ENCODE data around the gene MTMR2.

MTMR2 gene

DNA sequence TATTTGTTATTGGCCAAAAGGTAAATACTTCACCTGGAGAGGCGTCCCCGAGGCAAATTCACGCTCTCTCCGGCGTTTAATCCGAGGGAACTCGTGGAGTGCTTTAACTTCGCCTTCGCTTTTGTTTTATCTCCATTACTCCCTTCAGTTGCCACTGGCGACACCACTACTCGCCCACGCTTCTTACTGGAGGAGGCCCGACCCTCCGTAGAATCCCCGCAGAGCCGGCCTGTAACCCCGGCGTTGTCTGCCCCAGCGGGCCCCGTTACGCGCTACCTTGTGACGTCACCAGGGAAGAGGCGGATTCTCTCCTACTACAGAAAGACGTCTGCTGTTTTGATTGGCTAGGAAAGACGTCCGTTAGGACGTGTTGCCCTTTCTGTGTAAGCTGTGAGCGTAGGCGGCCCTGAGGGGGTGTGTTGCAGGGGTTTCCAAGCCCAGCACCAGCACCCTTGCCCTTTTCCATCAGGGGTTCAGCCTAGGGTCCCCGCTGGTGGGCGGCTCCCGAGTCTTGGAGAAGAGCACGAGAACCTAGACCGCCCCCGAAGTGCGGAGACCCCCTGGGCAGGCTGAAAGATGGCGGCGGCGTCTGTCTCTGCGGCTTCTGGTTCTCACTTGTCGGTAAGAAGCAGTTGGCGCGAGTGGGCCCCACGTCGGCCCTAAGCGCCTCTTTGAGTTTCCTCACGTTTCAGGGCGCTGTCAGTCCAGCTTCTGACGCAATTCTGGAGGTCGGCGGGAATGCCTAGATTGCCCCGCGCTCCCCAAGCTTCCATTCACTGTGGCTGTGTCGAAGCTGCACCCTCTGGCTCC lies 133.6 kb downstream of the MTMR2 start, which contains the start of gene CEP57:
TSS of gene CEP57 (plus strand) at position 376 of the 810 bp plus-strand sequence. CDS start at position 577, 201 bp downstream.
- H3K27me3 ChIP-seq (ENCODE audit: control insufficient read depth, insufficient read depth, low read length): no peaks in the 10 kb centered on the region
- peak within 1 kb of the TSS; percentile 99 for H3K9ac ChIP-seq (ENCODE audit: low read length)
- H3K4me3 ChIP-seq (ENCODE audit: low read length): peak within 1 kb of the TSS; percentile 97
- H3K9me3 ChIP-seq (ENCODE audit: control insufficient read depth, low read depth, low read length): no peaks in the 10 kb centered on the region
- H3K4me1 ChIP-seq (ENCODE audit: control insufficient read depth, low read depth, low read length): peaks cover 14% of the 10 kb centered on the region
- H3K27ac ChIP-seq (ENCODE audit: low read length): peak within 1 kb of the TSS; percentile 100
- peaks cover 21% of the 10 kb centered on the region for H3K36me3 ChIP-seq (ENCODE audit: control insufficient read depth, low read depth, low read length)

DNA sequence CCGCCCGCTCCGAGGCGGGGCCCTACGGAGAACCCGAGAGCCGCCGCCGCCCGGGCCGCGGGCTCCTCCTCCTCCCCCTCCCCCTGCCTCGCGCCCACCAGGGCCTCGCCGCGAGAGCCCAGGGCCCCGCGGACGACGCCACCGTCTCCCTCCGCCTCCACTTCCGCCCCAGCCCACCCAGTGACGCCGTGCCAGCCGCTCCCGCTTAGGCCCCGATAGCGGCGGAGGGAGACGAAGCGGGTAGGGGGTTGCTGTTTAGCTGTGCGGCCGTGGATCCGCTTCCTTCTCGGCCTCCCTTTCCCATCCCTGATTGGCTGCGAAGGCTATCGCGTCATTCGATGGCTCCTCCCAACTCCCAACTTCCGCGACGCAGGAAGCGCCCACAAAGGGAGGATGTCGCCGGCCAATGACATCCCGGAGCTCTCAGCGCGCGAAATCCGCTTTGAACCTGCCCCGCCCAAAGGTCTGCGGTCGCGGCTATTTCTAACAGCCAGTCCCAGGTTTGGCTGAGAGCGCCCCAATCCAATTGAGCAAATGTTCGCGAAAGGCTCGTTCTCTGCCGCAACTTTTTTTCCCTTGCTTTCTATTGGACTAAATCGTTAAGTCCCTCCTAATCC lies 134.3 kb downstream of the MTMR2 start, which contains the start of gene FAM76B:
TSS of gene FAM76B (minus strand) at position 277 of the 617 bp plus-strand sequence. CDS start 304 bp downstream, outside the sequence.
- peak within 1 kb of the TSS; percentile 97 for H3K4me3 ChIP-seq (ENCODE audit: low read length)
- H3K9ac ChIP-seq (ENCODE audit: low read length): peak within 1 kb of the TSS; percentile 99
- no peaks in the 10 kb centered on the region for H3K9me3 ChIP-seq (ENCODE audit: control insufficient read depth, low read depth, low read length)
- H3K27me3 ChIP-seq (ENCODE audit: control insufficient read depth, insufficient read depth, low read length): no peaks in the 10 kb centered on the region
- H3K4me1 ChIP-seq (ENCODE audit: control insufficient read depth, low read depth, low read length): peaks cover 14% of the 10 kb centered on the region
- peak within 1 kb of the TSS; percentile 100 for H3K27ac ChIP-seq (ENCODE audit: low read length)
- H3K36me3 ChIP-seq (ENCODE audit: control insufficient read depth, low read depth, low read length): peaks cover 28% of the 10 kb centered on the region

DNA sequence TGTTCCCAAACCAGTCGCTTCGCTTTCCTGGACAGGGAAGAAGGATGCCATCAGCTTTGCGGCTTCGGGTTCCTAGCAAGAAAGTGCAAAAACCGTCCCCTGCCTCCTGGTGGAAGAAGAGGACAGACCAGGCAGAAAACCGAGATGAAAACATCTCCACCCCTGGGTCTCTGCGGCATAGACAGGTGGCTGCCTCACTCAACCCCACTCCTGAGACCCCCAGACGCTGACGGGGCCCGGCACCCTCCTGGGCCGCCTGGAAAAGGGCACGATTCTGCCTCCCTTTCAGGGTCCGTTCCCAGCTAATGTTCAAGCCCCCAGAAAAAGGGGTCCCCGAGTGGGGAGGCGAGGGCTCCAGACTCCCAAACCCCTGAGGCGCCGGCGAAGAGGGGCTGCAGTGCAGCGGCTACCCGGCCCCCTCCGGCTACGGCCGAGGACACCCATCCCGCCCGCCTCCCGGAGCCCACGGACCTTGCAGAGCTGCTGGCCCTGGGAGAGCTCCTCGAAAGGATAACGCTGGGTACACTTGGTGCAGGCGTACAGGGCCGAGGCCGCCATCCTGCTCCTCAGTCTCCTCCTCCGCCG lies 134.9 kb downstream of the MTMR2 start:
- Histone ChIP-seq H3K4me3 (ENCODE audit: low read length) (peak overlapping the region; percentile 97), H3K9ac (ENCODE audit: low read length) (peak overlapping the region; percentile 99), H3K4me1 (ENCODE audit: control insufficient read depth, low read depth, low read length) (peaks cover 14% of the 10 kb centered on the region), H3K36me3 (ENCODE audit: control insufficient read depth, low read depth, low read length) (peaks cover 33% of the 10 kb centered on the region), H3K27ac (ENCODE audit: low read length) (peak overlapping the region; percentile 0), H3K9me3 (ENCODE audit: control insufficient read depth, low read depth, low read length) (no peaks in the 10 kb centered on the region), H3K27me3 (ENCODE audit: control insufficient read depth, insufficient read depth, low read length) (no peaks in the 10 kb centered on the region)

Data from iPS-18a (cell line).